T-helper 2 cell treated with Interferon-gamma antibody and Interleukin-4, amounts not matched to agents 100 ng/mL and 5 ng/mL, for 36 hours (primary cell): ENCODE results near the gene PPP1R2. TPM values are rescaled to one million over a fixed set of nuclear protein-coding genes. Genes with fewer than 3 reads are reported as not detected.

Experiments
- intact Hi-C: fragments of 100-400 bp; cut with micrococcal nuclease; formaldehyde crosslinking; loops from one replicate; pipeline ENCODE4 v1.15.1; 2023
- total RNA-seq: library from RNA; stranded (reverse); gene quantifications from 2 replicates; pipeline ENCODE4 v1.2.3, GENCODE V29; 2022

The PPP1R2 gene
- total RNA-seq, 1 donor from 2014 or later, result 63.2 TPM

GRCh38 chr3:195568630-195569029 lies 25.5 kb upstream of the PPP1R2 start:
- intact Hi-C loops, result no loop called here

- intact Hi-C loops, result no loop called here
Measured at GRCh38 chr3:195566797-195567196, 23.7 kb upstream of the PPP1R2 start.

GRCh38 chr3:195565716-195566115 lies 22.6 kb upstream of the PPP1R2 start:
- intact Hi-C loops, result no loop called here

GRCh38 chr3:195563317-195563716 lies 20.2 kb upstream of the PPP1R2 start:
- intact Hi-C loops, result no loop called here

DNA sequence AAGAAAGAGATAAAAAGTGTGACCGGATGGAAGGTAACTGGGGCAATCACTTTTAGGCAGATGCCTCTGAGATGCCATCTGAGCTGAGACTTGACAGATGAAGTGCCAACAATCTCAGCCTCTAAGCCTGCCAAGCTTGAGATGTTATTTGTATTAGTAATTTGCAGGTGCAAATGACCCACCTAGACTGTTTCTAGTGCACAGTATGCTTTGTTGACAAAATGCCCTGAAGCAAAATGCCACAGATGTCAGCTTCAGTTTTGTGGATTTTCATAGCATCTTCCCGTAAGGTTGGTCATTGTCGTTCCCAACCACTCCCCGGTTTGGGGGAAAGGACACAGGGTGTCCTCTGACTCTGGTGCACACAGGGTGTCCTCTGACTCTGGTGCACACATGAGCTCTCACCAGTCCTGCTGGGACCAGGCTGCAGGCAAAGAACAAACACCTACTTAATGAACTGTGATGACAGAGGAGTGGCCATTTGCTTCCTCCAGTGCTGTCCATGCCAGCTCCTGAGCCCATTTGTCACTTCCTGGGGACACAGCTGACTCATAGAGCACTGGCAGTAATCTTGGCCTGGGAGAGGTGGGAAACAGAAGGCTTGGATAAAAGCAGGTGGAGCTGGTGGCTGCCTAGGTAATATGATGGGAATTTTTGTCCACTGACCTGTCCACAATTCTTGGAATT lies 16.7 kb upstream of the PPP1R2 start:
- intact Hi-C loops, result loop anchor here (5.0 kb wide), 1 partner anchor 47 kb away; no protein-coding TSS in a partner anchor

DNA sequence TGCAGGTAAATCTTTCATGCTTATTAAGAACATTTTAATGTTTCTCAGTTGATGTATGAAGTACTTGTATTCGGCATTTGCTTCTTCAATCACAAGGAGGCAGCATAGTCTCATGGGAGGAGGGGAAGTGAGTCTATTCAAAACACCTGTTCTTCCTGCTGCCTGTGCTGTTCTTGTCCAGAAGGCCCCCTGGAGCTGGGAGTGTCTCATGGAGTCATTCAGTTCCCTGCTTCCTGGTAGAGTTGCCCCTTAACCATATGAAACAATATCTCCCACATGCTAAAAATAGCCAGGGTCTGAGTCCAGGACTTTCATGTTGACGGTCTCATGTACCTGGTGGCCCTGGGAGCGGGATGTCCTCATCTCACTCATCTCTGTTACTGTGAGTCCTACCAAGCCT lies 15.5 kb upstream of the PPP1R2 start:
- intact Hi-C loops, result loop anchor here (1.0 to 5.0 kb wide), 2 partner anchors 49 to 293 kb away; no protein-coding TSS in a partner anchor

DNA sequence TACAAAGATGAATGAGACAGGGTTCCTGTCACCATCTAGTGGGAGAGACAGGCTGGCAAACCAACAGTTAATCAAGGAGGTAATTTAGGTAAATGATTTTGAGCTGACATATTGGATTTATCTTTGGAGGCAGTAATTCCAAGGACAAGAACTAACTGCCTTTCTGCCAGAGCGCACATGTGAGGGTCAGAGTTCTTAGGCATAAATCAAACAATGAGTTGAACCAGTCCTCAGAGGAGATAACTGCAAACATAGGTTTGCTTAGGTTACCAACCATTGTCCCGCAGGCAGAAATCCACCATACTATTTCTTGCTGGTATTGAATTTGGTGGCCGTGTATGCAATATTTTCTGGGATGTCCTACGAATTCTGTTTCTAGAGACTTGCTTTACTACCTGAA lies 14.2 kb upstream of the PPP1R2 start:
- intact Hi-C loops, result loop anchor here (5.0 kb wide), 1 partner anchor 50 kb away; no protein-coding TSS in a partner anchor

- intact Hi-C loops, result loop anchor here (5.0 kb wide), 1 partner anchor 51 kb away; no protein-coding TSS in a partner anchor
Measured at GRCh38 chr3:195556390-195556789, 13.3 kb upstream of the PPP1R2 start.

DNA sequence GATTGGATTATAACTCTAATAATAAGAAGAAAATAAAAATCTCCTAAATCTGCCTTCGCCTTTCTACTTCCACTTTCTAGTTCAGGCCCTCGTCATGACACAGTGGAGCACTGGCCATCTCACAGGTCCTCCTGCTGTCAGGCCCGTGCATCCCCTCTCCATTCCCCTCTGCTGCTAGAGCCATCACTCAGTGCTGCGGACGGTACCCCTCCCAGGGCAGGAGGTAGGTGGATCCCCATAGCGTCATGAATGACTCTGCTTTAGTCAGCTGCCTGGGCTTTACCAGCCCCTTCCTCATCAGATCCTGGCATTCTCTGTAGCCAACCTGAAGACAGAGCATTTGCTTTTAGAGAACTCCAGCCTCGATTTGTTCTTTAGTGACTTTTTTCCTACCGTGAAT lies 12.0 kb upstream of the PPP1R2 start:
- intact Hi-C loops, result loop anchor here (5.0 kb wide), 1 partner anchor 52 kb away; no protein-coding TSS in a partner anchor

GRCh38 chr3:195554458-195554857 lies 11.3 kb upstream of the PPP1R2 start:
- intact Hi-C loops, result no loop called here

- intact Hi-C loops, result no loop called here
Measured at GRCh38 chr3:195553268-195553667, 10.1 kb upstream of the PPP1R2 start.

DNA sequence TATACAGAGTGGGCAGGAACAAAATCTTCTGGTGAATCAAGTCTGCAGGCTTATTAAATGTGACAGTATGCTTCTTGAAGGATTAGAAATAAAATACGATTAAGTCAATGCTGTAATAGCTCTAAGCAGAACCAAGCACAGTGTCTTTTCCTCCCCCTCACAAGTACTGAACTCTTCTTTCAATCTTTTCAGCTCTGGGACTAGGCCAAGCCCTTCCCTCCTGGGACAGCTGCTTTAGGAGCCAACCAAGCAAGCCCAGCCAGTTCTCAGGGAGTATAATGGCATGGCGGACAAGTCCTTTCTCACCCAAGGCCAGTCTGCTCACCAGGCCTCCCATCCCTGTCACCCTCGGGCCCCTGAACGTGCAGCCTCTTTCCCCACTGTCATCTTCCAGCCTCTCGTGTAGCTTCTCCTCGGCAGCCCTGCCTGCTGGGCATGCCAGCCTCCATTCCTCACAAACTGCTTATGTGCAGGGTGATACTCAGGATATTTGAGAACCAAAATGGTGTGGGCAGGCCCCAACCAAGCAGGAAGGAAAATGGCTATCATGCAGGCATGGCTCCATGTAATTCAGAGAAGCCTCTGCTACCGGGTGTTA lies 8.4 kb upstream of the PPP1R2 start:
- intact Hi-C loops, result no loop called here

DNA sequence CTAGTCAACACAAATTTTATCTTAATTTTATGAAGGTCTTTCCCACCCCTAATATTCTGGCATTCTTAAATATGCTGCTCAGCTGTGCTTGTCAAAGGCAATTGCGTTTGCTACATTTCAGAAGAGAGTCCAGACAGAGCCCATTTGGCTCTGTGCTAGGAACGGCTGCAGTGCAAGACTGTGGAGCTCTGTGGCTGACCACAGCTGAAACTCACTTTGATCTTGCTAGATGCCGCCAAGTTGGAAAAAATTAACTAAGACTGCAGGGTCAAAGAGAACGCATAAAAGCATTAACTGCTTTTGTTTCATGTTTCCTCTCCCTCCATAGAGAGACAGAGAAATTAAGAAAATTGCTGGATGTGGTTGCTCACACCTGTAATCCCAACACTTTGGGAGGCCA lies 7.6 kb upstream of the PPP1R2 start:
- intact Hi-C loops, result loop anchor here (1.0 kb wide), 2 partner anchors 8 to 36 kb away; no protein-coding TSS in a partner anchor

- intact Hi-C loops, result loop anchor here (1.0 to 2.0 kb wide), 3 partner anchors 8 to 36 kb away; no protein-coding TSS in a partner anchor
Measured at GRCh38 chr3:195549931-195550519, 6.9 kb upstream of the PPP1R2 start.

DNA sequence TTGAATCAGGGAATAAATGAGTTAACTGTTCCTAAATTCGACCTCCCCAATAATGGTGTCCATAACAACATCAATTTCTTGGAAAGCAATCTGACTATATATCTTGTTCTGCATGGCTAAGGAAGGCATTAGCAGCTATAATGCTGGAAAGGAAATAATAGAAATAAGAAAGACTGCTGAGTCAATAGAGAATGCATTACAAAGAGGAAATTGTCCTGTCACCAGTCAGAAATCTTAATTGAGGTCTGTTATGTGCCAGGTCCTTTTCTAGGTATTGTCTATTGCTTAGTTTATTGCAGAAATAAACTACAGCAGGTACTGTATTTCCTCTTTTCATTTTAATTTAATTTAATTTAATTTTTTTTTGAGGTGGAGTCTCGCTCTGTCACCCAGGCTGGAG lies 5.9 kb upstream of the PPP1R2 start:
- intact Hi-C loops, result loop anchor here (2.0 kb wide), 1 partner anchor 26 kb away; no protein-coding TSS in a partner anchor

- intact Hi-C loops, result loop anchor here (2.0 kb wide), 1 partner anchor 26 kb away; no protein-coding TSS in a partner anchor
Measured at GRCh38 chr3:195548501-195548900, 5.4 kb upstream of the PPP1R2 start.

- intact Hi-C loops, result loop anchor here (2.0 kb wide), 1 partner anchor 25 kb away; no protein-coding TSS in a partner anchor
Measured at GRCh38 chr3:195548006-195548405, 4.9 kb upstream of the PPP1R2 start.

DNA sequence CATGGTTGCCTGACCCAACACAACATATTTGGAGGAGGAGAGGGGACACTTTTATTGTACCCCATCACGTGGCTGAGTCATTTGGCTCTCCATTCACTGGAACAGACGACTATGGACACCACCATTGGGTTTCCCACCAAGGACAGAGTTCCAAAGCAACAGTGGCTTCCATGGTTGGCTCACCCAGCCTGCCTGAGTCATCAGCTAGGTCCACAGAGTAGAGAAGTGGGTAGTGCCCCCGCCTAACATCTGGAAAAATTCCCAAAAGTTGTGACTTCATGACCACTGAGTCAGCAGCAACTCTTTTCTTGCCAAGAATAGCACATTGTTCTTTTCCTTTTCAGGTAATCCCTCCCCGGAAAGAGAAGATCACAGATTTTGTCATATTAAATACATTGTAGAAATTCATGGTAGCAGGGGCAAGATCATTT lies 3.0 kb upstream of the PPP1R2 start:
- intact Hi-C loops, result no loop called here

- intact Hi-C loops, result loop anchor here (5.0 kb wide), 4 partner anchors 43 to 872 kb away; partner anchors contain the start of genes LSG1 and TNK2
Measured at GRCh38 chr3:195544634-195545033, 1.5 kb upstream of the PPP1R2 start.

DNA sequence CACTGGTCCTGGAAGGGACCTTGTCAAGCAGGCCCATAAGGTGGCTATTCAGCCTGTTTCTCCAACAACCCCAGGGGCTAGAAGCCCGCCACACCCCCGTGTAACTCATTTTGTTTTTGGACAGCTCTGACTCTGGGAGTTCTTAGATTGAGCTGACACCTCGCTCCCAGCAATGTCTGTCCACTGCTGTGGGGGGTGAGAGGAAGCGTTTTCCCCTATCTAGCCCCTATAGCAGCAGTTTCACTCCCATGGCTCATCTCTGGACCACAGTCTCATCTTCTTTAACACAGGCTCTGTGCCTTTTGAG lies 1.1 kb upstream of the PPP1R2 start:
- intact Hi-C loops, result loop anchor here (5.0 kb wide), 4 partner anchors 43 to 872 kb away; partner anchors contain the start of genes LSG1 and TNK2

DNA sequence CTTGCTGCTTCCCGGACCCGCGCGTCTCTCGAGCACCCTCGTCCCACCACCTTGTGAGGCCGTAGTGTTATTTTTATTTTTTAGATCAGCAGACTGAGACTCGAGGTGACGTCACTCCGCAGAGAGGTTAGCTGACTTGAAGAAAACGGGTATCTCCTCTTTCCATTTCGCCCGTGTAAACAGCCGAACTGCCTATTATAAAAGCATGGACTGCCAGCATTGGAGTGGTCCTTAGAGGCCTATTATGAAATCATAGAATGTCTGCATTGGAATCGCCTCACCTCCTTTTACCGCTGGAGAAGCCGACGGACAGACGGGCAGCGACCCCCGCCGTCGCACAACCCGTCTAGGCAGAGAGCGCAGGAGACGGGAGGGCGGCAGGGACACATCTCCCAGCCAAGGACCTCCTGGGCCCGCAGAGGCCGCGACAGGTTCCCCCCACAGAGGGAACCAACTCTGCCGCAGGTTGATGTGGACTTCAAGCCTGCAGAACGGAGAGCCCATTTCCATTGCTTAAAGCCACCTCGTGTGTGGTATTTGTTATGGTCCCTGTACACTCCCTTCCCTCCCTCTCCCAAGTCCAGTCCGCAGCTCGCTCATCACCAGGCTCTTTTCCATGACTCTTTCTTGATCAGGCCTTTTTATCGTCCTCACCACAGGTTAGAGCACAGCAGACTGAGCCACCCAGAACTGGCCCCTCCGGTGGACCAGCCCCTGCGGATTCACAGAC lies 540 bp upstream of the PPP1R2 start:
- intact Hi-C loops, result loop anchor here (1.0 to 5.0 kb wide), 5 partner anchors 44 to 871 kb away; partner anchors contain the start of genes LSG1, TNK2 and XXYLT1
